SIG-M5 (cell line): ENCODE measurements around the gene C16orf86.

Source experiments
- DNase-seq: peaks from one replicate; lab custom pipeline; 2025; lab: John Stamatoyannopoulos, UW

C16orf86 gene

DNA sequence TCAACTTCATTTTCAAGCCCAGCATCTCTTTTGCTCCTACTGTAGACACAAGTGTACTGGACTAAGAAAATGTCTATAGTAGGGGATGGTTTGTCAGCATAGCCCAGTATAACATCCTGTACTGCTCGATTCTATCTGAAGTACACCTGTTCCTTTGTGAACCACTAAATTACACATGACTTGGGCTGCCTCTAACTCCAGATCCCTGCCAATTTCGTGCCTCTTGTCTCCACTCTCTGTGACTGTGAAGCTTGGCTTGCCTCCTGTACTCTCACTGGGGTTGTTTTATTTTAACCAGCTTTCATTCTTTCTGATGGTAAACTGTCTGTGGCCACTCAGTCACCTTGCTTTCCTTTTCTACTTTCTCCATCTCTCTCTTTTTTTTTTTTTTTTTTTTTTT is 28.0 kb downstream of the C16orf86 start:
- no peak for DNase-seq

DNA sequence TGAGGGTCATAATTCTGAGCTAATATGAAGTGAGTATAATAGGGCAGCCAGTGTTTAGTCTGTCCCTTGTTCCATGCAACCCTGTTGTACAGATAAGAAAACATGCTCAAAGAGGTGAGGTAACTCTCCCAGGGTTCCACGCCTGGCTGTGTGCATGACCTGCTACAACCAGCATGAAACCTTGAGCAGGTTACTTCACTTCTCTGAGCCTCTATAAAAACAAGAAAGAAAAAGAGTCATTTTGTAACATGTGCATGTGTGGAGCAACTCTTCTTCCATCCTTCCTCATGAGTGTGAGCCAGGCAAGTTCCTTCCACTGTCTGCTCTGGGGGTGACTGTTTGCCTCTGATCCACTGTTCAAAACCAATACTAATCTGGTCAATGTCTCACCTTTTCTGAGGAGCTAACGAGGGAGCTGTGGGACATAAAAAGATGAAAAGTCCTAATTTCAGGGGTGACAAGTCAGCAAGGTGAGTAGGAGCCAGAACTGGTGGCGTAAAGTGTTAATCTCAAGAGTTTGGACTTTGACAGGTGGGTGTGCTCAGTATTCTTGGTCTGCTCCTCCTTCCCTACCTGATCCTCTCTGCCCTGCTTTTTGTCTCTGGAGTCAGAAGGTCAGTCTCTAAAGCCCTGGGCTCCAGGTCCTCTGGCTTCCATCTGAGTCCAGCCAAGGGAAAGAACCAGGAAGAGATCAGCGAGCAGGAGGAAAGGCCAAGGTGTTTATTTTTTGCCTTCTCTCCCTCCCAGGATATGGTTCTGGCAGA is 31.0 kb downstream of the C16orf86 start:
- no peak for DNase-seq

DNA sequence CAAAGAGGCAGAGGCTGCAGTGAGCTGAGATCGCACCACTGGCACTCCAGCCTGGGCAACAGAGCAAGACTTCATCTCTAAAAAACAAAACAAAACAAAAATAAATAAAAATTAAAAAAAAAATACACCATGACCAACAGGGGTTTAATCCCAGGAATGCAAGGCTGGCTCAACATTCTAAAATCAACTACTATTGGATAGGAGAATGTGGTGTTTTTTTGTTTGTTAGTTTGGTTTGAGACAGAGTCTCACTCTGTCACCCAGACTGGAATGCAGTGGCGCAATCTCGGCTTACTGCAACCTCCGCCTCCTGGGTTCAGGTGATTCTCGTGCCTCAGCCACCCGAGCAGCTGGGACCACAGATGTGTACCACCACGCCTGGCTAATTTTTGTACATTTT is 32.7 kb downstream of the C16orf86 start:
- DNase-seq: no peak

DNA sequence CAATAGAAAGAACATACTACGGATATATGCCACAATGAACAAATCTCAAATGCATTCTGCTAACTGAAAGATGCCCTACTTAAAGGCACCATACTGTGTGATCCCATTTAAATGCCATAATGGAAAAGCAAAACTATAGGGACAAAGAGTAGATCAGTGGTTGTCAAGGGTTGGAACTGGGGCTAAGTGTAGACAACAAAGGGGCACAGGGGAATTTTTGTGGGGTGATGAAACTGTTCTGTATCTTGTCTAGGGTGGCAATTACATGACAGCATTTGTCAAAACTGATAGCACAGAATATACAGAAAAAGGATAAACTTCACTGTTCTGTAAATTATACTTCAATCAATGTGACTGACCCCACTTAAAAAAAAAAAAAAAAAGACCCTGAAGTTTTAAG is 34.8 kb downstream of the C16orf86 start:
- no peak for DNase-seq

DNA sequence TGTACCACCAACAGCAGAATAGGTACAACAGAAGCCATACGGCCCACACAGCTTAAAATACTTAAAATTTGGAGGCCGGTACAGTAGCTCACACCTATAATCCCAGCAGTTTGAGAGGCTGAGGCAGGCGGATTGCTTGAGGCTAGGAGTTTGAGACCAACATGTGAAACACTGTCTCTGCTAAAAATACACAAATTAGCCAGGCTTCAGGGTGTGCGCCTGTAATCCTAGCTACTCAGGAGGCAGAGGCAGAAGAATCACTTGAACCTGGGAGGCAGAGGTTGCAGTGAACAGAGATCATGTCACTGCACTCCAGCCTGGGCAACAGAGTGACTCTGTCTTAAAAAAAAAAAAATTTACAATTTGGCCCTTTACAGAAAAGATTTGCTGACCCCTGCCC is 35.5 kb downstream of the C16orf86 start:
- no peak for DNase-seq

DNA sequence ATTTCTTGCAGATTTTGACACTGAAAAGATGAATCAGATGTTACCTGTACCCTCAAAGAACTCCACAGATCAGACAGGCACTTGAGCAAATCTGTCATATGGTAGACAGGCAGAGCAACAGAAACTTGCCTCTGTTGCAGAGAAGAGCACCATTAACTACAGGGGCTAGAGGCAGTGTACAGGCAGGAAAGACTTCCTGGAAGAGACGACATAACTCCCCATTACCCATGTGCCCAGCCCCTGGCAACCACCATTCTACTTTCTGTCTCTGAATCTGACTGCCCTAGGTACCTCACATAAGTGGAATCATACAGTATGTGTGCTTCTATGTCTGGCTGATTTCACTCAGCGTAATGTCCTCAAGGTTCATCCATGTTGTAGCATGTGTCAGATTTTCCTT is 37.0 kb downstream of the C16orf86 start:
- DNase-seq: no peak

DNA sequence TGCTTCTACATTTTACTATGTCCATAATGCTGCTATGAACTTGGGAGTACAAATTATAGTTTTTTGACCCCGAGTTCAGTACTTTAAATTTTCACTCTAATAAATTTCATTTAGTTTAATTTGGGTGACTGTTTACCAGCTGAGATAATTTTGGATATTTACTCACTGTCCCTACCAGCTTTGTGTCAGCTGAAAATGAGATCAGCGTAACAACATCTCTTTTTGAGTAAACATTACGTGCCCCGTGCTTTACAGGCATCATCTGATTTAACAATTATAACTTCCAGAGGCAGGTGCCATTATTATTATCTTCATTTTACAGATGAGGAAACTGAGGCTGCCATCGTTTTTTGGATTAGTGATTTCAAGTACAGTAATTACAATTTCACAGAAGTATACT is 37.5 kb downstream of the C16orf86 start:
- no peak for DNase-seq

DNA sequence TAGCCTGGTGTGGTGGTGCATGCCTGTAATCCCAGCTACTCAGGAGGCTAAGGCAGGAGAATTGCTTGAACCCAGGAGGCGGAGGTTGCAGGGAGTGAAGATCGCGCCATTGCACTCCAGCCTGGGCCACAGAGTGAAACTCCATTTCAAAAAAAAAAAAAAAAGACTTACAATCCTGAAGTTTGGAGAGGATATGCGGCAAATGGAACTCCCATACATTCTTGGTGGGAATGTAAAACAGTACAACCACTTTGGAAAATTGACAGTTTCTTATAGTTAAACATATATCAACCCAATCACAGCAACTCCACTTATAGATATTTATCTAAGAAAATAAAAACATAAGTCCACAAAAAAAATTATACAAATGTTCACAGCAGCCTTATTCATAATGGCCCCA is 40.6 kb downstream of the C16orf86 start:
- DNase-seq: no peak

DNA sequence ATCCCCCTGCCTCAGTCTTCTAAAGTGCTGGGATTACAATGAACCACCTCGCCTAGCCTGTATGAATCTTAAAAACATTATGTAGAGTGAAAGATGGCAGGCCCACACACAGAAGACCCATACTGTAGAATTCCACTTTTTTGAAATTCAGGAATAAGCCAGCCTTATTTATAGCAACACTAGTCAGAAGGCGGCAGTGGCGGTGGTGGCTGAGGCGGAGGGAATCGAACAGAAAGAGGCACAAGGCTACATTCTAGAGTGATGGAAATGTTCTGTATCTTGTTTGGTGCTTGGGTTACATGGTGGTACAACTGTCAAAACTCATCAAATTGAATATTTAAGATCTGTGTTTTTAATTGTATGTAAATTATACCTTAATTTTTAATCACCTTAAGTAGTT is 41.2 kb downstream of the C16orf86 start:
- DNase-seq: no peak

DNA sequence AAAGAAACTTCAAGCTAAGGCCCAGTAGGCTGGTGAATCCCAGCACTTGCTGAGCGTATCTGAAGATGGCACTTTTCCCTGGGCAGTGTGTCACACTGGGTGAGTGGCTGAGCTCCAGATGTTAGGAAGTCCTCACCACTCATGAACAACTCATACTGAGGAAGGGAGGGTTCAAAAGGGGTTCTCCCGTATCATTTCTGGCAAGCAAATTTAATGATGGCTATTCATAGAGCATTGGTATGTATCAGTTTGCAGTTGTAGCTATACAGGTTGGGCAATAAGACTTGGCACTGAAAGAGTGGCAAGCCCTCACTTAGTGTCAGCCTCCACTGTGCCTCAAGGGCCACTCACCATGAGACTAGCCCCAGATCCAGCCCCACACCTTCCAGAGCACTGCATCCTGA is 41.8 kb downstream of the C16orf86 start:
- no peak for DNase-seq

DNA sequence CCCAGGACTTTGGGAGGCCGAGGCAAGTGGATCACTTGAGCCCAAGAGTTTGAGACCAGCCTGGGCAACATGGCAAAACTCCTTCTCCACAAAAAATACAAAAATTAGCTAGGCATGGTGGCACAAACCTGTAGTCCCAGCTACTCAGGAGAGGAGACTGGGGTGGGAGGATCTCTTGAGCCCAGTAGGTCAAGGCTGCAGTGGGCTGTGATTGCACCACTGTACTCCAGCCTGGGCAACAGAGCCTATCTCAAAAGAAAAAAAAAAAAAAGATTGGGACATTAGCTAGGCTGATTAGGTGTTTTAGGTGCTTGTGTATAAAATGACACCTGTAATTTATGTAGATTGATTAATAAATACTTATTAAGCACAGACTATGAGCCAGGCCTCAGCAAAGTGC is 42.4 kb downstream of the C16orf86 start:
- no peak for DNase-seq

DNA sequence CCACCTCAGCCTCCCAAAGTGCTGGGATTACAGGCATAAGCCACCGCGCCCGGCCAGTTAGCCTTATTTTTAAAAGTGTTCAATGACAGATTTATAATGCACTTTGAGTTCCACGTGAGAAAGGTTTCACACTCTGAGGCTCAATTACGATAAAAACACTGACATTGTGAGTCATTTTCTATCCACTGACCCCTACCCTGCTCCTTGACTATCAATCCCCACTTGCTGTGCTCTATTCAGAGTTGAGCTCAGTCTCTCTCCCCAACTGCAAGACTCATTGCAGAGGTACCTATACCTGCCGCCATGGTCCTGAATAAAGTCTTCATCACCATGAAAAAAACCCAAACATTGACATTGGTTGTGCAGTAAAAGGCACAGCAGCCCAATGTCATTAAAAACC is 44.0 kb downstream of the C16orf86 start:
- DNase-seq: no peak

DNA sequence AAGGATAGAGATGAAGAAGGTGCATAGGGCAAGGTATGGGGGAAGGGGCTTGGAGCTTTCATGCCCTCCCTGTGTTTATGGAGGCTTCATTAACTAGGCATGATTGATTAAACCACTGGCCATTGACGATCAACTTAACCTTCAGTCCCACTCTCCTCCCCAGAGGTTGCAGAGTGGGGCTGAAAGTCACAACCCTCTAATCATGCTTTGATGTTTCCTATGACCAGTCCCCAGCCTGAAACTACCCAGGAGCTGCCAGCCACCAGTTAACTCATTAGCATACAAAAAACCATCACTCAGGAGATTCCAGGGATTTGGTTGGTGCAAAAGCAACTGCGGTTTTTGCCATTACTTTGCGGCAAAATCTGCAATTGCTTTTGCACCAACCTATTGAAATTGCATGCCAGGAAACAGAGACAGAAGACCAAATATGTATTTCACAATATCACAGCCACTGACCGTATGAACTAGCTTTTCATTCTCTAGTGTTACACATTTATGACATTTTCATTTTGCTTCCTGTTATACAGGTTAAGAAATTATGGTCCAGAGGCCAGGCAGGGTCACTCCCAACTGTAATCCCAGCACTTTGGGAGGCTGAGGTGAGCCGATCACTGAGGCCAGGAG is 47.1 kb downstream of the C16orf86 start:
- DNase-seq: no peak

DNA sequence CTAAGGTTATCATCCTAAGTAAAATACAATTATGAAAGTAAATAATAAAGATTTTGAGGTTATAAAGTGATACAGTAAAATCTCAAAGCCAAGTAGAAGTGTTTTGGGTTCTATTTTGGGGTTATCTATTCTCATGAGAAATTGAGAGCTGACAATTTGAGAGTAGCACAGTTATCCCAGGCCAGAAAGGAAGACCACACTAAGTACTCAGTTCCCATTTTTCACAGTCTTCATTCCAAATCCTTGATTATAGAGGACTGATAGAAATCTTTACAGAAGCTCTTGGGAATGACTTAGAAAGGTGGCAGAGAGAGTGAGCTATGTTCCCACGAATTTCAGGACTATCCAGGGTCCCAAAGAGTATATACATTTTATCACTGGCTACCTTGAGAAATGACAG is 47.9 kb downstream of the C16orf86 start:
- DNase-seq: no peak

DNA sequence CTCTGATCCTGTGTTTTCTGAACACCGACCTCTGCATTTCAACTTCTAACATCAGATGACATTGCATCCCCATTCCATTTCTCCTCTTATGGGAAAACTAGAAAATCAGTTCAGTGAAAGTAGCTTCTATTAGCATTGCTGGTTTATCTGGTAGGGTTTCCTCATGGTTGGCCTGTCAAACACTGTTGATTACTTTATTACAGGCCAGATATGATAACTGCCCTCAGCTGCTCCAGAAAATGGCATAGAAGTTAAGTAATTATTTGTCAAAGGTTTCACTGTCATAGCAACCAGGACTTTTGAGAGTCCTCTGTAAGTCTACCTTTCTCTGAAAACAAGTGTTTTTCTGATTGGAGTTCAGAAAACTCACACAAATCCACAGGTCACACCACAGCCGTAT is 49.5 kb downstream of the C16orf86 start:
- DNase-seq: no peak
